GM23338 (cell line): ENCODE results near the gene KLHL5. TPM values are rescaled to one million over a fixed set of nuclear protein-coding genes. Genes with fewer than 3 reads are reported as not detected.

Source experiments
- ATAC-seq: fragments of 200-7000 bp; cut with Tn5 transposase; 3 replicates; pipeline ENCODE4 v1.9.1; 2020
- DNase-seq: peaks from one replicate; pipeline ENCODE4 v3.0.0-alpha.2; 2015; ENCODE audit warnings: low spot score
- H2AFZ ChIP-seq: fragments of 200-600 bp; sonication (generic); 2 replicates; pipeline ENCODE4 v1.8.0; 2016; ENCODE audit warnings: antibody characterized with exemption, mild to moderate bottlenecking, moderate library complexity
- H3F3A ChIP-seq: fragments of 200-600 bp; sonication (generic); replicated peaks from 2 replicates; pipeline ENCODE4 v1.8.0; 2017; ENCODE audit warnings: antibody characterized with exemption, mixed run types, low read depth
- H3K27ac ChIP-seq: fragments of 200-600 bp; sonication (generic); 2 replicates; pipeline ENCODE4 v1.6.1; 2016; ENCODE audit warnings: low read depth
- H3K27me3 ChIP-seq: fragments of 200-600 bp; sonication (generic); 2 replicates; pipeline ENCODE4 v1.8.0; 2016; ENCODE audit warnings: mild to moderate bottlenecking, mixed run types, moderate library complexity; ENCODE audit not compliant: insufficient read depth
- H3K36me3 ChIP-seq: fragments of 200-600 bp; sonication (generic); 2 replicates; pipeline ENCODE4 v1.8.0; 2016; ENCODE audit warnings: mild to moderate bottlenecking; ENCODE audit not compliant: insufficient read depth
- H3K4me1 ChIP-seq: fragments of 200-600 bp; sonication (generic); 2 replicates; pipeline ENCODE4 v1.8.0; 2016; ENCODE audit warnings: mild to moderate bottlenecking, moderate library complexity; ENCODE audit not compliant: insufficient read depth
- H3K4me2 ChIP-seq: fragments of 200-600 bp; sonication (generic); 2 replicates; pipeline ENCODE4 v1.7.1; 2017; ENCODE audit warnings: mixed run types
- H3K4me3 ChIP-seq: fragments of 200-600 bp; sonication (generic); 2 replicates; pipeline ENCODE4 v1.6.1; 2016; ENCODE audit warnings: mixed run types
- H3K79me2 ChIP-seq: fragments of 200-600 bp; sonication (generic); replicated peaks from 2 replicates; pipeline ENCODE4 v1.8.0; 2017; ENCODE audit warnings: mild to moderate bottlenecking; ENCODE audit not compliant: insufficient read depth
- H3K9me2 ChIP-seq: fragments of 200-600 bp; sonication (generic); 2 replicates; pipeline ENCODE4 v1.8.0; 2017; ENCODE audit not compliant: insufficient read depth
- H4K20me1 ChIP-seq: fragments of 200-600 bp; sonication (generic); replicated peaks from 2 replicates; pipeline ENCODE4 v1.8.0; 2017; ENCODE audit warnings: mild to moderate bottlenecking; ENCODE audit not compliant: insufficient read depth
- H3K27ac Mint-ChIP-seq: 2 replicates; pipeline ENCODE4 v1.8.0; 2020; ENCODE audit warnings: inconsistent platforms, mild to moderate bottlenecking, moderate library complexity, mixed read lengths
- H3K27me3 Mint-ChIP-seq: 3 replicates; pipeline ENCODE4 v1.8.0; 2022; ENCODE audit warnings: low read depth, mild to moderate bottlenecking, moderate library complexity, mixed read lengths, inconsistent platforms; ENCODE audit not compliant: insufficient read depth, poor library complexity
- H3K36me3 Mint-ChIP-seq: 3 replicates; pipeline ENCODE4 v1.8.0; 2021; ENCODE audit warnings: low read depth, mild to moderate bottlenecking, inconsistent platforms, moderate library complexity, mixed read lengths
- H3K4me1 Mint-ChIP-seq: 3 replicates; pipeline ENCODE4 v1.8.0; 2020; ENCODE audit warnings: mild to moderate bottlenecking, inconsistent platforms, mixed read lengths
- H3K4me3 Mint-ChIP-seq: 3 replicates; pipeline ENCODE4 v1.8.0; 2021; ENCODE audit warnings: moderate library complexity, mild to moderate bottlenecking, inconsistent platforms, mixed read lengths
- H3K9me3 Mint-ChIP-seq: 3 replicates; pipeline ENCODE4 v1.8.0; 2020; ENCODE audit warnings: moderate library complexity, mild to moderate bottlenecking, inconsistent platforms, mixed read lengths
- CREB1 ChIP-seq: fragments of 250-450 bp; sonication (Bioruptor Pico); IDR thresholded peaks from 2 replicates; pipeline ENCODE4 v1.5.0; 2020; ENCODE audit warnings: low read depth, mild to moderate bottlenecking, moderate library complexity
- EZH2 ChIP-seq: fragments of 200-600 bp; sonication (generic); IDR thresholded peaks from one replicate; pipeline ENCODE4 v1.8.0; 2017; ENCODE audit warnings: antibody characterized with exemption, mild to moderate bottlenecking, low read depth; ENCODE audit not compliant: unreplicated experiment
- JUNB ChIP-seq: IDR thresholded peaks from one replicate; pipeline ENCODE4 v1.6.1; 2016; ENCODE audit warnings: antibody characterized with exemption; ENCODE audit not compliant: unreplicated experiment
- NANOG ChIP-seq: IDR thresholded peaks from 2 replicates; pipeline ENCODE4 v1.6.1; 2016; ENCODE audit warnings: antibody characterized with exemption, borderline replicate concordance
- POLR2AphosphoS5 ChIP-seq: IDR thresholded peaks from 2 replicates; pipeline ENCODE4 v1.6.1; 2016; ENCODE audit warnings: antibody characterized with exemption, low read depth
- ZNF331 ChIP-seq: fragments of 250-450 bp; sonication (Bioruptor Pico); IDR thresholded peaks from 2 replicates; pipeline ENCODE4 v1.5.0; 2020; ENCODE audit warnings: low read depth, mild to moderate bottlenecking, moderate library complexity
- polyA plus RNA-seq: library from polyadenylated mRNA; unstranded; fragments of >200 nt; fragmentation: Nextera tagmentation; extraction: Ambion mirVana; gene quantifications from 2 replicates; pipeline ENCODE4 v1.2.1, GENCODE V29; 2016
- total RNA-seq: library from RNA; depleted of rRNA; stranded (reverse); fragments of >200 nt; shearing (Covaris generic); gene quantifications from 2 replicates; pipeline ENCODE4 v1.2.3, GENCODE V29; 2014
- TF ChIP-seq, protein P1 (sequence below): IDR thresholded peaks from one replicate; pipeline ENCODE4 v1.6.1; 2018; ENCODE audit warnings: antibody characterized with exemption; ENCODE audit not compliant: unreplicated experiment
- TF ChIP-seq, protein P2 (sequence below), 2 experiments: fragments of 200-600 bp in 1 of 2; sonication (generic) in 1 of 2; conservative IDR thresholded peaks; 2 replicates each; pipeline versions ENCODE4 v1.5.1 to v1.6.1; 2016 to 2017; ENCODE audit warnings: antibody characterized with exemption in 2 of 2, low read depth in 2 of 2, mild to moderate bottlenecking in 2 of 2, moderate library complexity in 1 of 2
- TF ChIP-seq, protein P3 (sequence below): fragments of 250-450 bp; sonication (Bioruptor Pico); IDR thresholded peaks from 2 replicates; pipeline ENCODE4 v1.5.0; 2020; ENCODE audit warnings: mild to moderate bottlenecking, moderate library complexity

Gene KLHL5
- total and polyA plus RNA-seq, 2 experiments from 2014 or later: 9.4 to 24.5 TPM

DNA sequence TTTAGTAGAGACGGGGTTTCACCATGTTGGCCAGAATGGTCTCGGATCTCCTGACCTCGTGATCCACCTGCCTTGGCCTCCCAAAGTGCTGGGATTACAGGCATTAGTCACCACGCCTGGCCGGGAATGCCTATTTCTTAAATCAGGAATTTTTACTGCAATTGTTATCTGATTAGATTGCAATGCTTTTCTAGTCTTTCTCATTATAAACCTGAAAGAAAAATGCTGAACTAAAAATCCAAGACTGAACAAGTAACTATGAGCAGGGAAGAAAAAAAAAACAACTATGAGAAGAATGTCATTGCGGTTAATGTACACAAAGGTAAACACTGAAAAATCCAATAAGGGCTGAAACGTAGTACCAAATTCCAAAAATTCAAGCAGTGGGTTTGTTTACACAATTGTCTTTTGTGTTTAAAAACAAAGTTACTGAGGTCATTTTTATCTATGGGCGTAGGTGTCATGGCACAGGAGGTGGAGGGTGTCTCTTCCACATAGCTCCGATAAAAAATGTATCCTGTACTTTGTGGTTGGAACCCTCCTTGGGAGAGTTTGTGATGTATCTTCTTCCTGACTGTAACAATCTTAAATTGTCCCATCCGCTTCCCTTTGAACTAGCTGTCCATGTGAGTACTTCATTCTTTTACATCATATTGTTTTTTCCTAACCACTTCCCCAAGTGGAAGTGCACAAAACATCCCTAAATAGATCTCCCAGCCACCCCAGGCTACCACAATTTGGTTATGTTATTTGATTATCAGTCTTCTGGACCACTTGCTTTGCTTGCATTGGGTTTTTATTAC lies 18.8 kb upstream of the KLHL5 start (continued):
- TF ChIP-seq, protein P1, sequence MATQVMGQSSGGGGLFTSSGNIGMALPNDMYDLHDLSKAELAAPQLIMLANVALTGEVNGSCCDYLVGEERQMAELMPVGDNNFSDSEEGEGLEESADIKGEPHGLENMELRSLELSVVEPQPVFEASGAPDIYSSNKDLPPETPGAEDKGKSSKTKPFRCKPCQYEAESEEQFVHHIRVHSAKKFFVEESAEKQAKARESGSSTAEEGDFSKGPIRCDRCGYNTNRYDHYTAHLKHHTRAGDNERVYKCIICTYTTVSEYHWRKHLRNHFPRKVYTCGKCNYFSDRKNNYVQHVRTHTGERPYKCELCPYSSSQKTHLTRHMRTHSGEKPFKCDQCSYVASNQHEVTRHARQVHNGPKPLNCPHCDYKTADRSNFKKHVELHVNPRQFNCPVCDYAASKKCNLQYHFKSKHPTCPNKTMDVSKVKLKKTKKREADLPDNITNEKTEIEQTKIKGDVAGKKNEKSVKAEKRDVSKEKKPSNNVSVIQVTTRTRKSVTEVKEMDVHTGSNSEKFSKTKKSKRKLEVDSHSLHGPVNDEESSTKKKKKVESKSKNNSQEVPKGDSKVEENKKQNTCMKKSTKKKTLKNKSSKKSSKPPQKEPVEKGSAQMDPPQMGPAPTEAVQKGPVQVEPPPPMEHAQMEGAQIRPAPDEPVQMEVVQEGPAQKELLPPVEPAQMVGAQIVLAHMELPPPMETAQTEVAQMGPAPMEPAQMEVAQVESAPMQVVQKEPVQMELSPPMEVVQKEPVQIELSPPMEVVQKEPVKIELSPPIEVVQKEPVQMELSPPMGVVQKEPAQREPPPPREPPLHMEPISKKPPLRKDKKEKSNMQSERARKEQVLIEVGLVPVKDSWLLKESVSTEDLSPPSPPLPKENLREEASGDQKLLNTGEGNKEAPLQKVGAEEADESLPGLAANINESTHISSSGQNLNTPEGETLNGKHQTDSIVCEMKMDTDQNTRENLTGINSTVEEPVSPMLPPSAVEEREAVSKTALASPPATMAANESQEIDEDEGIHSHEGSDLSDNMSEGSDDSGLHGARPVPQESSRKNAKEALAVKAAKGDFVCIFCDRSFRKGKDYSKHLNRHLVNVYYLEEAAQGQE: no peak
- no peak for TF ChIP-seq ZNF331 (CRISPR knock-in tag)
- TF ChIP-seq JUNB: no peak
- no peak for TF ChIP-seq EZH2
- TF ChIP-seq, protein P2, sequence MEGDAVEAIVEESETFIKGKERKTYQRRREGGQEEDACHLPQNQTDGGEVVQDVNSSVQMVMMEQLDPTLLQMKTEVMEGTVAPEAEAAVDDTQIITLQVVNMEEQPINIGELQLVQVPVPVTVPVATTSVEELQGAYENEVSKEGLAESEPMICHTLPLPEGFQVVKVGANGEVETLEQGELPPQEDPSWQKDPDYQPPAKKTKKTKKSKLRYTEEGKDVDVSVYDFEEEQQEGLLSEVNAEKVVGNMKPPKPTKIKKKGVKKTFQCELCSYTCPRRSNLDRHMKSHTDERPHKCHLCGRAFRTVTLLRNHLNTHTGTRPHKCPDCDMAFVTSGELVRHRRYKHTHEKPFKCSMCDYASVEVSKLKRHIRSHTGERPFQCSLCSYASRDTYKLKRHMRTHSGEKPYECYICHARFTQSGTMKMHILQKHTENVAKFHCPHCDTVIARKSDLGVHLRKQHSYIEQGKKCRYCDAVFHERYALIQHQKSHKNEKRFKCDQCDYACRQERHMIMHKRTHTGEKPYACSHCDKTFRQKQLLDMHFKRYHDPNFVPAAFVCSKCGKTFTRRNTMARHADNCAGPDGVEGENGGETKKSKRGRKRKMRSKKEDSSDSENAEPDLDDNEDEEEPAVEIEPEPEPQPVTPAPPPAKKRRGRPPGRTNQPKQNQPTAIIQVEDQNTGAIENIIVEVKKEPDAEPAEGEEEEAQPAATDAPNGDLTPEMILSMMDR (conservative IDR thresholded peaks at IDR 0.05; ENCODE audit: low read depth in 2 of 2): no peak
- TF ChIP-seq POLR2AphosphoS5: no peak

DNA sequence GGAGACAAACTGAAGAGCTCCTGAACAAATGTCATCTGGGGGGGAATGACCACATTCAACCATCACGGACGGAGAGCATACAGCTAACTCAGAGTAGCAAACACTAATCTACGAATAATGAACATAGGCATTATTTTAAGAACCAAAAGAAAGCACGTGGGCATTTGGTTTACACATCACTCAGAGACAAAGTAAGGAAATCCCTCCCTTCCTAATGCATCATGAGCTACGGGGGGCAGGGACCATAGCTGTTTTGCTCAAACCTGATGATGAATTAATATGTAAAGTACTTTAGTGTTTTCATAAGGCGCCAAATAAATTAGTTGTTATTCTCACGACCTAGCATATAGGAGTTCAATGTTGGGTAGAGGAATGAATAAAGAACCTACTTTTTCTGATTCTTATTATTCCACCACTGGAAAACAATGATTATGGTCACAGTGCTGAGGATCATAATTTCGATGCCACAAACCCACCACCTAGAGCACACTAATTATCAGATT lies 18.1 kb upstream of the KLHL5 start:
- H3K4me3 Mint-ChIP-seq: peak overlapping the region; percentile 83
- H3K27me3 Mint-ChIP-seq: peaks cover 10% of the 10 kb centered on the region
- Histone ChIP-seq H3K27me3 (no peaks in the 10 kb centered on the region), H3K4me1 (peaks cover 23% of the 10 kb centered on the region), H3K36me3 (no peaks in the 10 kb centered on the region), H3F3A (no peaks in the 10 kb centered on the region), H3K4me2 (peak overlapping the region; percentile 91), H3K27ac (peak overlapping the region; percentile 72), H2AFZ (peak overlapping the region; percentile 88), H3K9me2 (no peaks in the 10 kb centered on the region), H3K79me2 (peaks cover 24% of the 10 kb centered on the region), H3K4me3 (peak overlapping the region; percentile 89), H4K20me1 (0 out of 2 replicates have a peak, but pooled peaks cover 4% of the 10 kb centered on the region)
- H3K36me3 Mint-ChIP-seq: no peaks in the 10 kb centered on the region; the same call in 2 of the 3 replicates
- peaks cover 23% of the 10 kb centered on the region for H3K4me1 Mint-ChIP-seq
- no peaks in the 10 kb centered on the region for H3K9me3 Mint-ChIP-seq
- H3K27ac Mint-ChIP-seq: peak overlapping the region; percentile 88
- DNase-seq: peak; percentile 17
- no peak for ATAC-seq
- TF ChIP-seq EZH2 (no peak), NANOG (no peak), CREB1 (CRISPR knock-in tag) (no peak)
- TF ChIP-seq, protein P3, sequence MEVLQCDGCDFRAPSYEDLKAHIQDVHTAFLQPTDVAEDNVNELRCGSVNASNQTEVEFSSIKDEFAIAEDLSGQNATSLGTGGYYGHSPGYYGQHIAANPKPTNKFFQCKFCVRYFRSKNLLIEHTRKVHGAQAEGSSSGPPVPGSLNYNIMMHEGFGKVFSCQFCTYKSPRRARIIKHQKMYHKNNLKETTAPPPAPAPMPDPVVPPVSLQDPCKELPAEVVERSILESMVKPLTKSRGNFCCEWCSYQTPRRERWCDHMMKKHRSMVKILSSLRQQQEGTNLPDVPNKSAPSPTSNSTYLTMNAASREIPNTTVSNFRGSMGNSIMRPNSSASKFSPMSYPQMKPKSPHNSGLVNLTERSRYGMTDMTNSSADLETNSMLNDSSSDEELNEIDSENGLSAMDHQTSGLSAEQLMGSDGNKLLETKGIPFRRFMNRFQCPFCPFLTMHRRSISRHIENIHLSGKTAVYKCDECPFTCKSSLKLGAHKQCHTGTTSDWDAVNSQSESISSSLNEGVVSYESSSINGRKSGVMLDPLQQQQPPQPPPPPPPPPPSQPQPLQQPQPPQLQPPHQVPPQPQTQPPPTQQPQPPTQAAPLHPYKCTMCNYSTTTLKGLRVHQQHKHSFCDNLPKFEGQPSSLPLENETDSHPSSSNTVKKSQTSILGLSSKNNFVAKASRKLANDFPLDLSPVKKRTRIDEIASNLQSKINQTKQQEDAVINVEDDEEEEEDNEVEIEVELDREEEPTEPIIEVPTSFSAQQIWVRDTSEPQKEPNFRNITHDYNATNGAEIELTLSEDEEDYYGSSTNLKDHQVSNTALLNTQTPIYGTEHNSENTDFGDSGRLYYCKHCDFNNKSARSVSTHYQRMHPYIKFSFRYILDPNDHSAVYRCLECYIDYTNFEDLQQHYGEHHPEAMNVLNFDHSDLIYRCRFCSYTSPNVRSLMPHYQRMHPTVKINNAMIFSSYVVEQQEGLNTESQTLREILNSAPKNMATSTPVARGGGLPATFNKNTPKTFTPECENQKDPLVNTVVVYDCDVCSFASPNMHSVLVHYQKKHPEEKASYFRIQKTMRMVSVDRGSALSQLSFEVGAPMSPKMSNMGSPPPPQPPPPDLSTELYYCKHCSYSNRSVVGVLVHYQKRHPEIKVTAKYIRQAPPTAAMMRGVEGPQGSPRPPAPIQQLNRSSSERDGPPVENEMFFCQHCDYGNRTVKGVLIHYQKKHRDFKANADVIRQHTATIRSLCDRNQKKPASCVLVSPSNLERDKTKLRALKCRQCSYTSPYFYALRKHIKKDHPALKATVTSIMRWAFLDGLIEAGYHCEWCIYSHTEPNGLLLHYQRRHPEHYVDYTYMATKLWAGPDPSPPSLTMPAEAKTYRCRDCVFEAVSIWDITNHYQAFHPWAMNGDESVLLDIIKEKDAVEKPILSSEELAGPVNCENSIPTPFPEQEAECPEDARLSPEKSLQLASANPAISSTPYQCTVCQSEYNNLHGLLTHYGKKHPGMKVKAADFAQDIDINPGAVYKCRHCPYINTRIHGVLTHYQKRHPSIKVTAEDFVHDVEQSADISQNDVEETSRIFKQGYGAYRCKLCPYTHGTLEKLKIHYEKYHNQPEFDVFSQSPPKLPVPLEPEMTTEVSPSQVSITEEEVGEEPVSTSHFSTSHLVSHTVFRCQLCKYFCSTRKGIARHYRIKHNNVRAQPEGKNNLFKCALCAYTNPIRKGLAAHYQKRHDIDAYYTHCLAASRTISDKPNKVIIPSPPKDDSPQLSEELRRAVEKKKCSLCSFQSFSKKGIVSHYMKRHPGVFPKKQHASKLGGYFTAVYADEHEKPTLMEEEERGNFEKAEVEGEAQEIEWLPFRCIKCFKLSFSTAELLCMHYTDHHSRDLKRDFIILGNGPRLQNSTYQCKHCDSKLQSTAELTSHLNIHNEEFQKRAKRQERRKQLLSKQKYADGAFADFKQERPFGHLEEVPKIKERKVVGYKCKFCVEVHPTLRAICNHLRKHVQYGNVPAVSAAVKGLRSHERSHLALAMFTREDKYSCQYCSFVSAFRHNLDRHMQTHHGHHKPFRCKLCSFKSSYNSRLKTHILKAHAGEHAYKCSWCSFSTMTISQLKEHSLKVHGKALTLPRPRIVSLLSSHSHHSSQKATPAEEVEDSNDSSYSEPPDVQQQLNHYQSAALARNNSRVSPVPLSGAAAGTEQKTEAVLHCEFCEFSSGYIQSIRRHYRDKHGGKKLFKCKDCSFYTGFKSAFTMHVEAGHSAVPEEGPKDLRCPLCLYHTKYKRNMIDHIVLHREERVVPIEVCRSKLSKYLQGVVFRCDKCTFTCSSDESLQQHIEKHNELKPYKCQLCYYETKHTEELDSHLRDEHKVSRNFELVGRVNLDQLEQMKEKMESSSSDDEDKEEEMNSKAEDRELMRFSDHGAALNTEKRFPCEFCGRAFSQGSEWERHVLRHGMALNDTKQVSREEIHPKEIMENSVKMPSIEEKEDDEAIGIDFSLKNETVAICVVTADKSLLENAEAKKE: no peak
